ENCODE data around the gene DYNLT4. TPM values are rescaled to one million over a fixed set of nuclear protein-coding genes. Genes with fewer than 3 reads are reported as not detected.

DYNLT4 gene
- total and polyA plus RNA-seq, 2 of the 13 experiments (the other 11 are each of a cell fraction or from before 2014, with no cell fraction given) = 0.77 TPM; not detected in 1

DNA sequence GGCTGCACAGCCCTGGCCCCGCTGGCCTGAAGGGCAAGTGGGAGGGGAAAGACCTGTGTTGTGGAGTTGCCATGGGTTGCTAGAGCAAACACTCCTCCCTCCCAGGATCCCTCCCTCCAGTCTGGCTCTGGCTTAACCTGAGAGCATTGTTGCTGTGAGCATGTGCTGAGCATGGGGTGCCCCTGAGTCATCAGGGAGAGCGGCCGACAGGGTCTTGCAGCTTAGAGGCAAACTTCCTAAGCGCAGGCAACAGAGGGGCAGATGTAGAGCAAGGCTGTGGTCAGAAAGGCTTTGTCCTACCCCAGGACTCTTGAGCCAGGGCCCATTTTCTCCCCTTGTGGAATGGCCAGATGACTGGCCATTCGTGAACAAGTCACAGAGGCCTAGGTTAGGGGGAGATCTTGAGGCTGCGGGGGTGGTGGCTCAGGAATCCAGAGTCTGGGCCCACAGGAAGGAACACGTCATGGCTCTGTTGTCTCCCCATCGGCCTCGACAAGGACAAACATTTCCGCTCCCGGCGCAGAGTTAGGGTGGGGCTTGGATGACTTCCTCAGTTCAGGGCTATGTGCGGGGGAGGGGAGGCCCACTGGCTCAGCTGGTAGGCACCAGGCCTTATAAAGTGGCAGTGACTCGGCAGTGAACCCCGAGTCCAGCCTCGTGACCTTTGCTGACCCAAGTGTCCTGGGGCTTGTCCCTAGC is 362 bp upstream of the DYNLT4 start (continued):
- TF ChIP-seq KLF16 (CRISPR knock-in tag; IDR thresholded peaks at IDR 0.05) (peak in 1 of 2 experiments; percentile 74; a peak in 2 of 4 replicates), POLR2A (IDR thresholded peaks at IDR 0.05; ENCODE audit: insufficient read depth in 1 of 2, low read depth in 2 of 2, low read length in 2 of 2) (peak in 1 of 2 experiments; percentile 69; a peak in 2 of 4 replicates), MXI1 (IDR thresholded peaks at IDR 0.05; ENCODE audit: borderline replicate concordance, low read depth, low read length) (peak; percentile 98), TFE3 (CRISPR knock-in tag; IDR thresholded peaks at IDR 0.05) (peak; percentile 83), CTCF (CRISPR knock-in tag; IDR thresholded peaks at IDR 0.05) (peak; percentile 21), CBX5 (CRISPR knock-in tag; IDR thresholded peaks at IDR 0.05; ENCODE audit: borderline replicate concordance) (no peak), NRL (CRISPR knock-in tag; IDR thresholded peaks at IDR 0.05; ENCODE audit: borderline replicate concordance) (peak; percentile 75; the same call in 1 of the 2 replicates), PAX8 (CRISPR knock-in tag; IDR thresholded peaks at IDR 0.05; ENCODE audit: borderline replicate concordance) (0 out of 2 replicates have a peak, but pooled peaks have one; percentile 69), XBP1 (CRISPR knock-in tag; IDR thresholded peaks at IDR 0.05) (no peak; the same call in 1 of the 2 replicates), ZNF282 (IDR thresholded peaks at IDR 0.05; ENCODE audit: partially characterized antibody) (no peak), ZNF460 (CRISPR knock-in tag; IDR thresholded peaks at IDR 0.05; ENCODE audit: borderline replicate concordance) (peak; percentile 19; the same call in 1 of the 2 replicates), KDM2A (CRISPR knock-in tag; IDR thresholded peaks at IDR 0.05; ENCODE audit: borderline replicate concordance, low read depth) (no peak; the same call in 1 of the 2 replicates), RNF2 (conservative IDR thresholded peaks at IDR 0.05; ENCODE audit: low read depth) (peak; percentile 97), ZNF878 (CRISPR knock-in tag; IDR thresholded peaks at IDR 0.05) (peak; percentile 98), ZFP91 (CRISPR knock-in tag; IDR thresholded peaks at IDR 0.05; ENCODE audit: borderline replicate concordance) (peak; percentile 80; the same call in 1 of the 2 replicates), RFX5 (IDR thresholded peaks at IDR 0.05; ENCODE audit: low read depth, low read length) (peak; percentile 76; the same call in 1 of the 2 replicates), ZNF576 (CRISPR knock-in tag; IDR thresholded peaks at IDR 0.05) (no peak), EZH2 (conservative IDR thresholded peaks at IDR 0.05; ENCODE audit: low read depth, low read length) (no peak), AKNA (CRISPR knock-in tag; IDR thresholded peaks at IDR 0.05; ENCODE audit: borderline replicate concordance) (no peak)
